Testis (tissue), 2 donors: ENCODE measurements around the gene KLF1.
A peak's percentile ranks its signal among the peaks of the same experiment; 100 is the strongest.

Experiments used
- CTCF ChIP-seq, 3 experiments: fragments of 450-650 bp in 2 of 3; fragments of 200-600 bp in 1 of 3; sonication (generic) in 1 of 3; IDR thresholded peaks; one replicate each; pipeline ENCODE4 v1.5.1; 2016 to 2019; ENCODE audit warnings: antibody characterized with exemption in 3 of 3, mild to moderate bottlenecking in 2 of 3, moderate library complexity in 1 of 3
- POLR2A ChIP-seq: fragments of 450-650 bp; IDR thresholded peaks from one replicate; pipeline ENCODE4 v1.6.1; 2017; ENCODE audit warnings: antibody characterized with exemption, mild to moderate bottlenecking, moderate library complexity

- no peak for TF ChIP-seq POLR2A
- TF ChIP-seq CTCF (IDR thresholded peaks at IDR 0.05) = peak in 2 of 3 experiments; percentile 22 to 36
Observed at GRCh38 chr19:12838182-12838885, 48.7 kb downstream of the KLF1 start, which contains the start of gene MAST1.
